ENCODE measurements around the gene ATP11C. TPM values are rescaled to one million over a fixed set of nuclear protein-coding genes. Genes with fewer than 3 reads are reported as not detected.

The ATP11C gene
- total and polyA plus RNA-seq, 4 donors = 2.6 to 23.5 (median 10.0) TPM

GRCh38 chrX:139851730-139852129 lies 81.1 kb downstream of the ATP11C start:
- ATAC-seq (ENCODE audit: insufficient read depth, low FRiP score) = no peak
- no peak for TF ChIP-seq CTCF (IDR thresholded peaks at IDR 0.05; ENCODE audit: control extremely low read depth, extremely low read depth)
- H3K9ac ChIP-seq (ENCODE audit: insufficient read depth in 1 of 2, low read length in 2 of 2) = no peak overlapping the region
- H3K27me3 ChIP-seq (ENCODE audit: control insufficient read depth in 3 of 3, insufficient read depth in 3 of 3, low read length in 2 of 3) = peaks cover 0 to 8% (median 2%) of the 10 kb centered on the region in 3 donors
- H3K36me3 ChIP-seq (ENCODE audit: control insufficient read depth in 4 of 4, insufficient read depth in 4 of 4, low read length in 4 of 4) = no peaks in the 10 kb centered on the region
- H3K27ac ChIP-seq (ENCODE audit: low read depth in 1 of 2, low read length in 1 of 2) = no peak overlapping the region
- no peak overlapping the region for H3K4me3 ChIP-seq
- DNase-seq = no peak
- no peaks in the 10 kb centered on the region for H3K4me1 ChIP-seq (ENCODE audit: control insufficient read depth in 5 of 5, insufficient read depth in 5 of 5, low read length in 5 of 5)
- no peaks in the 10 kb centered on the region for H3K9me3 ChIP-seq (ENCODE audit: control insufficient read depth in 4 of 4, insufficient read depth in 3 of 4, low read length in 3 of 4)
- 95 to 98% methylated on average over 3 of the region's 3 CpGs for WGBS, 2 donors

GRCh38 chrX:139850968-139851367 lies 81.9 kb downstream of the ATP11C start:
- Histone ChIP-seq H3K27ac (ENCODE audit: low read depth in 1 of 2, low read length in 1 of 2) (no peak overlapping the region), H3K4me3 (no peak overlapping the region), H3K9ac (ENCODE audit: insufficient read depth in 1 of 2, low read length in 2 of 2) (no peak overlapping the region), H3K36me3 (ENCODE audit: control insufficient read depth in 4 of 4, insufficient read depth in 4 of 4, low read length in 4 of 4) (no peaks in the 10 kb centered on the region), H3K27me3 (ENCODE audit: control insufficient read depth in 3 of 3, insufficient read depth in 3 of 3, low read length in 2 of 3) (peaks cover 0 to 8% (median 2%) of the 10 kb centered on the region in 3 donors), H3K9me3 (ENCODE audit: control insufficient read depth in 4 of 4, insufficient read depth in 3 of 4, low read length in 3 of 4) (no peaks in the 10 kb centered on the region), H3K4me1 (ENCODE audit: control insufficient read depth in 5 of 5, insufficient read depth in 5 of 5, low read length in 5 of 5) (no peaks in the 10 kb centered on the region)
- DNase-seq = no peak
- ATAC-seq (ENCODE audit: insufficient read depth, low FRiP score) = no peak
- no peak for TF ChIP-seq CTCF (IDR thresholded peaks at IDR 0.05; ENCODE audit: control extremely low read depth, extremely low read depth)
- 60 to 93% methylated on average over 2 of the region's 2 CpGs for WGBS, 2 donors

GRCh38 chrX:139844884-139845283 lies 88.0 kb downstream of the ATP11C start:
- Histone ChIP-seq H3K9ac (ENCODE audit: insufficient read depth in 1 of 2, low read length in 2 of 2) (no peak overlapping the region), H3K4me3 (no peak overlapping the region), H3K9me3 (ENCODE audit: control insufficient read depth in 4 of 4, insufficient read depth in 3 of 4, low read length in 3 of 4) (no peaks in the 10 kb centered on the region), H3K4me1 (ENCODE audit: control insufficient read depth in 5 of 5, insufficient read depth in 5 of 5, low read length in 5 of 5) (peaks cover 0 to 5% (median 0%) of the 10 kb centered on the region in 5 donors), H3K27me3 (ENCODE audit: control insufficient read depth in 3 of 3, insufficient read depth in 3 of 3, low read length in 2 of 3) (peaks cover 0 to 5% (median 2%) of the 10 kb centered on the region in 3 donors), H3K27ac (ENCODE audit: low read depth in 1 of 2, low read length in 1 of 2) (no peak overlapping the region), H3K36me3 (ENCODE audit: control insufficient read depth in 4 of 4, insufficient read depth in 4 of 4, low read length in 4 of 4) (no peaks in the 10 kb centered on the region)
- 78 to 83% methylated on average over 2 of the region's 2 CpGs for WGBS, 2 donors
- TF ChIP-seq CTCF (IDR thresholded peaks at IDR 0.05; ENCODE audit: control extremely low read depth, extremely low read depth) = no peak
- ATAC-seq (ENCODE audit: insufficient read depth, low FRiP score) (no peak), DNase-seq (no peak)

- no peak overlapping the region for H3K27ac ChIP-seq (ENCODE audit: low read depth in 1 of 2, low read length in 1 of 2)
- no peak overlapping the region for H3K9ac ChIP-seq (ENCODE audit: insufficient read depth in 1 of 2, low read length in 2 of 2)
- DNase-seq = no peak
- TF ChIP-seq CTCF (IDR thresholded peaks at IDR 0.05; ENCODE audit: control extremely low read depth, extremely low read depth) = no peak
- H3K9me3 ChIP-seq (ENCODE audit: control insufficient read depth in 4 of 4, insufficient read depth in 3 of 4, low read length in 3 of 4) = no peaks in the 10 kb centered on the region
- 56 to 80% methylated on average over 2 of the region's 2 CpGs for WGBS, 2 donors
- H3K4me3 ChIP-seq = no peak overlapping the region
- peaks cover 0 to 5% (median 0%) of the 10 kb centered on the region in 5 donors for H3K4me1 ChIP-seq (ENCODE audit: control insufficient read depth in 5 of 5, insufficient read depth in 5 of 5, low read length in 5 of 5)
- H3K27me3 ChIP-seq (ENCODE audit: control insufficient read depth in 3 of 3, insufficient read depth in 3 of 3, low read length in 2 of 3) = peaks cover 0 to 5% (median 2%) of the 10 kb centered on the region in 3 donors
- H3K36me3 ChIP-seq (ENCODE audit: control insufficient read depth in 4 of 4, insufficient read depth in 4 of 4, low read length in 4 of 4) = no peaks in the 10 kb centered on the region
- no peak for ATAC-seq (ENCODE audit: insufficient read depth, low FRiP score)
Observed at GRCh38 chrX:139844163-139844562, 88.7 kb downstream of the ATP11C start.

Measured in lung (tissue), 12 donors.